Suprapubic skin (tissue), 4 donors: ENCODE data around the gene ZBTB20. TPM values are rescaled to one million over a fixed set of nuclear protein-coding genes. Genes with fewer than 3 reads are reported as not detected.

ENCODE experiments used
- DNase-seq, 2 donors: peaks; one replicate each; pipeline ENCODE4 v3.0.0-alpha.2; 2019; ENCODE audit warnings: low spot score in 2 of 2
- H3K27ac ChIP-seq: fragments of 200-600 bp; sonication (generic); one replicate; pipeline ENCODE4 v1.5.1; 2019
- H3K27me3 ChIP-seq: fragments of 200-600 bp; sonication (generic); one replicate; pipeline ENCODE4 v1.5.1; 2019
- H3K36me3 ChIP-seq: fragments of 200-600 bp; sonication (generic); one replicate; pipeline ENCODE4 v1.5.1; 2019
- H3K4me1 ChIP-seq: fragments of 200-600 bp; sonication (generic); one replicate; pipeline ENCODE4 v1.5.1; 2019
- H3K4me3 ChIP-seq: fragments of 200-600 bp; sonication (generic); one replicate; pipeline ENCODE4 v1.5.1; 2019; ENCODE audit warnings: mild to moderate bottlenecking
- H3K9me3 ChIP-seq: fragments of 200-600 bp; sonication (generic); one replicate; pipeline ENCODE4 v1.5.1; 2019
- CTCF ChIP-seq, 2 donors: fragments of 200-600 bp in 1 of 2; fragments of 450-650 bp in 1 of 2; sonication (generic) in 1 of 2; IDR thresholded peaks; one replicate each; pipeline ENCODE4 v1.5.1; 2016 to 2019; ENCODE audit warnings: antibody characterized with exemption in 2 of 2, mild to moderate bottlenecking in 1 of 2, moderate library complexity in 1 of 2
- EP300 ChIP-seq: sonication (generic); formaldehyde crosslinking; IDR thresholded peaks from one replicate; pipeline ENCODE4 v1.6.1; 2017; ENCODE audit warnings: antibody characterized with exemption
- POLR2A ChIP-seq, 2 donors: fragments of 450-650 bp; IDR thresholded peaks; one replicate each; pipeline ENCODE4 v1.6.1; 2017; ENCODE audit warnings: antibody characterized with exemption in 2 of 2, mild to moderate bottlenecking in 2 of 2, moderate library complexity in 2 of 2
- POLR2AphosphoS5 ChIP-seq, 3 donors: sonication (generic); formaldehyde crosslinking; IDR thresholded peaks; one replicate each; pipeline ENCODE4 v1.6.1; 2017; ENCODE audit warnings: antibody characterized with exemption in 3 of 3
- WGBS: methylation state at CpG from one replicate; pipeline ENCODE4 v1.1.5; 2018; 5-methylcytosine and 5-hydroxymethylcytosine counted together
- total RNA-seq, 4 donors: library from RNA; depleted of rRNA; stranded (reverse); fragments of >200 nt; gene quantifications; one replicate each; pipeline ENCODE4 v1.1.0, GENCODE V29; 2016

Gene ZBTB20
- total RNA-seq, 4 donors from 2014 or later: 23.6 to 77.2 (median 39.4) TPM

DNA sequence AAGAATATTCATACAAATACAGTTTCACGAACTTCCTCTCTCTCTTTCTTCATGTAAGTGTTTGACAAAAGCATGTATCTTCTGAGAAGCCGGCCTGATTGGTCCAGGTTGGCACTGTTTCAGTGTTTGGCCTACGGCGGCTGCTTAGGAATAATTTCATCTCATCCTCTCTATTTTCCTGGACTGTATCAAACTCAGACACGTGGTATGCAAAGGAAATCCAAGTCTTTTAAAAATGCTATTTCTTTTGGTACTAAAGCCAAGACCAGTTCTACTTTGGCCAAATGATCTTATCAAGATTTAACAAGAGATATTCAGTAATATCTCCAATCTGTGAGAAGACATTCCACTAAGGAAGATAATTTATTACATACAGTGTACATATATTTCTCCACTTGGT is 700.5 kb downstream of the ZBTB20 start:
- 23% methylated on average over 5 of the region's 5 CpGs for whole genome bisulfite sequencing
- no peak for DNase-seq
- no peaks in the 10 kb centered on the region for H3K27me3 ChIP-seq
- H3K4me3 ChIP-seq: no peak overlapping the region
- no peak for TF ChIP-seq POLR2AphosphoS5 (IDR thresholded peaks at IDR 0.05)
- no peak for TF ChIP-seq POLR2A (IDR thresholded peaks at IDR 0.05)
- TF ChIP-seq CTCF (IDR thresholded peaks at IDR 0.05): no peak
- TF ChIP-seq EP300: no peak
- peaks cover 33% of the 10 kb centered on the region for H3K4me1 ChIP-seq
- H3K27ac ChIP-seq: no peak overlapping the region
- no peaks in the 10 kb centered on the region for H3K36me3 ChIP-seq
- no peaks in the 10 kb centered on the region for H3K9me3 ChIP-seq

DNA sequence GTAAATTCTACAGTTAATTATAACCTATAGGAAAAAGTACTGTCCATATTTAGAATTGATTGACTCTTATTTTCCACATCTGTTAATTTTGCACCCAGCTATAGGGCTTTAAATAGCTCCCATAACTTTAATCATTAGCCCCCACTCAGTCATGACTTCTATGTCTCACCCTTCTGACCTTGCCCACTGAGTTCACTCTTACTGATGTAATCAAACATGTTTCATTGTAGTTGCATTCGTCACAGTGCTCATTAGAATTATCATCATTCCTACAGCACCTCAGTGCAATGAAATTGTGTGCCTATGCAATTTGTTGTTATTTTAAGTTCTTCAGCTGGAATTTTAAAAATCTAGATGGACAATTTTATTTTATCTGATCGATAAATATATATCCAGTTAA is 701.9 kb downstream of the ZBTB20 start:
- Histone ChIP-seq H3K27ac (no peak overlapping the region), H3K36me3 (no peaks in the 10 kb centered on the region), H3K9me3 (no peaks in the 10 kb centered on the region), H3K4me3 (no peak overlapping the region), H3K27me3 (no peaks in the 10 kb centered on the region), H3K4me1 (peaks cover 28% of the 10 kb centered on the region)
- TF ChIP-seq POLR2A (IDR thresholded peaks at IDR 0.05): no peak
- no peak for TF ChIP-seq POLR2AphosphoS5 (IDR thresholded peaks at IDR 0.05)
- no peak for TF ChIP-seq EP300
- TF ChIP-seq CTCF (IDR thresholded peaks at IDR 0.05): no peak
- DNase-seq: no peak
- WGBS: 75% methylated on average over 2 of the region's 2 CpGs

DNA sequence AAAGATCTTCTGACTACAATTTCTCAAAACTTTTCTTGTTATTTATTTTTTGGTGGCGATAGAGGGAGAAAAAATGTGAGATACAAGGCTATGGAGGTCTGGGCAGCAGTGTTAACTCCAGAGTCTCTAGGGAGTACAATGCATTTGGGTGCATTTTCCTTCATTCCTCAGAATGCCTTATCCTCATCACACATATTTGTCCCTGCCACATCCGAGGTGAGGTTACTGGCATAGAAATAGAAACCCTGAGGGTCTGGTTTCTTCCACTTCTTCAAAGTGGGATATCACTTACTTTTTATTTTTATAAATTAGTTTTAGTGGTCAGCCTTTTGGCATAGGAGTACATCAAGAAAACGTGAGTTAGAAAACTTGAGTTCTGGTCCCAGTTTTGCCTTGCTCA is 702.9 kb downstream of the ZBTB20 start:
- H3K9me3 ChIP-seq: no peaks in the 10 kb centered on the region
- H3K36me3 ChIP-seq: no peaks in the 10 kb centered on the region
- H3K4me1 ChIP-seq: peaks cover 23% of the 10 kb centered on the region
- TF ChIP-seq CTCF (IDR thresholded peaks at IDR 0.05) (no peak), POLR2A (IDR thresholded peaks at IDR 0.05) (no peak), EP300 (no peak), POLR2AphosphoS5 (IDR thresholded peaks at IDR 0.05) (no peak)
- DNase-seq: no peak
- H3K4me3 ChIP-seq: no peak overlapping the region
- H3K27me3 ChIP-seq: no peaks in the 10 kb centered on the region
- H3K27ac ChIP-seq: no peak overlapping the region
- WGBS: 71% methylated on average over 3 of the region's 3 CpGs

DNA sequence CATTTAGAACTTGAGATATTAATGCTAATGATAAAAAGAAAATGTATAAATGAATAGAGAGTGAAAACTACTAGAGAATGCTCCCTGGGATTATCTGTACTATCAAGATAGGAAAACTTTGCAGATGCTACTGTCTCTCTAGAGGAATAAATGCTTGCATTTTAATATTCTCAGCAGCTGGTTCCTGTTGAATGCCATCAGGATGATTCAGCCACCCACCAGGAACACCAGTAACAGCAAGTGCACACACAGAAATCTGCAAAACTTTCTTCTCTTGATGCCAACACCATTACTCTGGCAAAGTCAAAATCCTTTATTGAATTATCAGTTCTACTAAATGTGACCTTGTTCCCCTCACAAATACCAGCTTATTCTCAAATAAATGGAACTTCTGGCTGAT is 704.8 kb downstream of the ZBTB20 start:
- DNase-seq: no peak
- TF ChIP-seq EP300 (no peak), POLR2AphosphoS5 (IDR thresholded peaks at IDR 0.05) (no peak), CTCF (IDR thresholded peaks at IDR 0.05) (no peak), POLR2A (IDR thresholded peaks at IDR 0.05) (no peak)
- H3K36me3 ChIP-seq: no peaks in the 10 kb centered on the region
- no peak overlapping the region for H3K4me3 ChIP-seq
- no peak overlapping the region for H3K27ac ChIP-seq
- H3K4me1 ChIP-seq: peaks cover 13% of the 10 kb centered on the region
- H3K27me3 ChIP-seq: no peaks in the 10 kb centered on the region
- no peaks in the 10 kb centered on the region for H3K9me3 ChIP-seq

- no peak overlapping the region for H3K4me3 ChIP-seq
- TF ChIP-seq EP300: no peak
- no peak for TF ChIP-seq POLR2AphosphoS5 (IDR thresholded peaks at IDR 0.05)
- TF ChIP-seq CTCF (IDR thresholded peaks at IDR 0.05): no peak
- TF ChIP-seq POLR2A (IDR thresholded peaks at IDR 0.05): no peak
- no peak overlapping the region for H3K27ac ChIP-seq
- no peaks in the 10 kb centered on the region for H3K9me3 ChIP-seq
- no peaks in the 10 kb centered on the region for H3K36me3 ChIP-seq
- no peaks in the 10 kb centered on the region for H3K27me3 ChIP-seq
- WGBS: 96% methylated on average over 10 of the region's 10 CpGs
- peaks cover 13% of the 10 kb centered on the region for H3K4me1 ChIP-seq
- no peak for DNase-seq
Measured at GRCh38 chr3:114441386-114441785, 705.7 kb downstream of the ZBTB20 start.
